RWPE2 (cell line): ENCODE measurements around the gene ERCC4.
"Not testable (repeated sequence)": the region's sequence is repeated elsewhere in the genome, so short reads cannot be mapped to it uniquely, and the experiment has no call there.

Experiments used
- ATAC-seq: fragments of 200-7000 bp; cut with Tn5 transposase; 3 replicates; pipeline ENCODE4 v1.9.1; 2021; ENCODE audit warnings: low read depth
- DNase-seq: peaks from one replicate; pipeline ENCODE4 v3.0.0-alpha.2; 2020; ENCODE audit warnings: low spot score
- H3K27ac ChIP-seq: fragments of 450-650 bp; 2 replicates; pipeline ENCODE4 v1.5.1; 2017; ENCODE audit warnings: mild to moderate bottlenecking; ENCODE audit not compliant: poor library complexity, severe bottlenecking
- H3K27me3 ChIP-seq: fragments of 250-450 bp; sonication (Bioruptor Pico); 2 replicates; pipeline ENCODE4 v1.5.1; 2021; ENCODE audit warnings: mild to moderate bottlenecking, moderate library complexity; ENCODE audit not compliant: insufficient read depth, poor library complexity, severe bottlenecking
- H3K36me3 ChIP-seq: fragments of 250-450 bp; sonication (Bioruptor Pico); 2 replicates; pipeline ENCODE4 v1.5.1; 2020; ENCODE audit warnings: low read depth, mild to moderate bottlenecking, moderate library complexity
- H3K4me1 ChIP-seq: fragments of 250-450 bp; sonication (Bioruptor Pico); 2 replicates; pipeline ENCODE4 v1.5.1; 2021; ENCODE audit warnings: mild to moderate bottlenecking, moderate library complexity; ENCODE audit not compliant: insufficient read depth, poor library complexity, severe bottlenecking
- H3K4me3 ChIP-seq: fragments of 250-450 bp; sonication (Bioruptor Pico); 2 replicates; pipeline ENCODE4 v1.5.1; 2021; ENCODE audit warnings: mild to moderate bottlenecking, moderate library complexity; ENCODE audit not compliant: severe bottlenecking
- H3K9me3 ChIP-seq: fragments of 250-450 bp; sonication (Bioruptor Pico); 2 replicates; pipeline ENCODE4 v1.5.1; 2021; ENCODE audit warnings: mild to moderate bottlenecking, moderate library complexity; ENCODE audit not compliant: severe bottlenecking
- CTCF ChIP-seq: fragments of 450-650 bp; IDR thresholded peaks from one replicate; pipeline ENCODE4 v1.5.1; 2017; ENCODE audit warnings: mild to moderate bottlenecking, moderate library complexity; ENCODE audit not compliant: poor library complexity, severe bottlenecking

Gene ERCC4

GRCh38 chr16:13883881-13884280 is 36.1 kb upstream of the ERCC4 start:
- Histone ChIP-seq H3K4me3 (no peak overlapping the region), H3K4me1 (no peaks in the 10 kb centered on the region), H3K9me3 (no peaks in the 10 kb centered on the region), H3K27ac (no peak overlapping the region), H3K27me3 (peaks cover 3% of the 10 kb centered on the region), H3K36me3 (no peaks in the 10 kb centered on the region)
- no peak for TF ChIP-seq CTCF
- ATAC-seq = no peak
- DNase-seq = no peak

- TF ChIP-seq CTCF = no peak
- H3K27me3 ChIP-seq = peaks cover 3% of the 10 kb centered on the region
- no peak overlapping the region for H3K27ac ChIP-seq
- ATAC-seq (no peak), DNase-seq (no peak)
- H3K4me3 ChIP-seq = no peak overlapping the region
- H3K9me3 ChIP-seq = no peaks in the 10 kb centered on the region
- no peaks in the 10 kb centered on the region for H3K4me1 ChIP-seq
- H3K36me3 ChIP-seq = no peaks in the 10 kb centered on the region
These were observed 34.3 kb upstream of the ERCC4 start for GRCh38 chr16:13885700-13886099.

DNA sequence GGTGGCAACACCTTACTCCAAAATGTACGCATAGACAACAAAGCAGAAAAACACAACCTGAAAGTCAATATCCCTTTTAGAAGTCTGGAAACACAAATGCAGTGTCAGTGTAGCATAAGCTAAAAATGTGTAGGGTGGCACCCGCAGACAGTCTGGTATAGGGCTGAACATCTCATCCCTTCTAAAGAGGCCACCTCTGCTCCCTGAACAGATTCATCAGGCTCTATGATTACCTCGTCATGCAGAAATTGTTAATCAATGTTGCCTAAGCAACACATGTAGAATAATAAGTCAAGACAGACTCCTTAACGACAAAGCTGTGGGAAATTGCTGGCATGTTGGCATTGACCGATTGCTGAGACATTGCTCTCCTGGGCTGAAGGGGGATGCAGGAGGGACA is 33.3 kb upstream of the ERCC4 start:
- no peak for DNase-seq

GRCh38 chr16:13889323-13889722 is 30.6 kb upstream of the ERCC4 start:
- not testable (repeated sequence) for ATAC-seq, H3K9me3 ChIP-seq, H3K27me3 ChIP-seq, DNase-seq, H3K4me1 ChIP-seq, H3K27ac ChIP-seq, H3K4me3 ChIP-seq, H3K36me3 ChIP-seq

More for the DNA sequence above, 33.3 kb upstream of the ERCC4 start:
- Histone ChIP-seq H3K4me1 (no peaks in the 10 kb centered on the region), H3K4me3 (no peak overlapping the region), H3K9me3 (no peaks in the 10 kb centered on the region), H3K27ac (no peak overlapping the region), H3K27me3 (peaks cover 3% of the 10 kb centered on the region), H3K36me3 (no peaks in the 10 kb centered on the region)
- ATAC-seq = no peak
- TF ChIP-seq CTCF = no peak

GRCh38 chr16:13892301-13892700 is 27.7 kb upstream of the ERCC4 start:
- no peak for DNase-seq
- no peak overlapping the region for H3K4me3 ChIP-seq
- peaks cover 3% of the 10 kb centered on the region for H3K27me3 ChIP-seq
- no peaks in the 10 kb centered on the region for H3K9me3 ChIP-seq
- H3K36me3 ChIP-seq = no peaks in the 10 kb centered on the region
- no peak overlapping the region for H3K27ac ChIP-seq
- TF ChIP-seq CTCF = no peak
- ATAC-seq = no peak
- no peaks in the 10 kb centered on the region for H3K4me1 ChIP-seq

GRCh38 chr16:13895516-13895915 is 24.4 kb upstream of the ERCC4 start:
- TF ChIP-seq CTCF = no peak
- H3K27me3 ChIP-seq = peaks cover 3% of the 10 kb centered on the region
- no peaks in the 10 kb centered on the region for H3K4me1 ChIP-seq
- H3K36me3 ChIP-seq = no peaks in the 10 kb centered on the region
- no peak overlapping the region for H3K4me3 ChIP-seq
- DNase-seq (no peak), ATAC-seq (no peak)
- no peaks in the 10 kb centered on the region for H3K9me3 ChIP-seq
- no peak overlapping the region for H3K27ac ChIP-seq
